ENCODE measurements around the gene SCFD2.
"Not testable (repeated sequence)": the region's sequence is repeated elsewhere in the genome, so short reads cannot be mapped to it uniquely, and the experiment has no call there.

Gene SCFD2

DNA sequence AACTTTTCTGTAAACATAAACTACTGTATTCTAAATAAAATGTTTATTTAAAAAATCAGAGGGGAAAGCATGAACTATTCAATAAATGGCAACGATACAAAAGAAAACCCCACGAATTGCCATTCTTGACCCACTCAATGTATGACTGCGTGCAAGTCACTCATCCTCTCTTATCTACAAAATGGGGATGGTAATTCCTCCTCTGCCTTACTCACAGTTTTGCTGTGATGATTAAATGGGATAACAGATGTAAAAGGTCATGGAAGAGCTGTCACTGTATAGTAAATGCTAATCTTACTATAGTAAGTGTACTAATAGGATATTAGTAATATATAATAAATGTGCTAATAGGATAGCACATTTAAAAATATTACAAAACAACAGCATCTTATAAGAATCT, 173.4 kb downstream of the SCFD2 start:
- no peak for DNase-seq

DNA sequence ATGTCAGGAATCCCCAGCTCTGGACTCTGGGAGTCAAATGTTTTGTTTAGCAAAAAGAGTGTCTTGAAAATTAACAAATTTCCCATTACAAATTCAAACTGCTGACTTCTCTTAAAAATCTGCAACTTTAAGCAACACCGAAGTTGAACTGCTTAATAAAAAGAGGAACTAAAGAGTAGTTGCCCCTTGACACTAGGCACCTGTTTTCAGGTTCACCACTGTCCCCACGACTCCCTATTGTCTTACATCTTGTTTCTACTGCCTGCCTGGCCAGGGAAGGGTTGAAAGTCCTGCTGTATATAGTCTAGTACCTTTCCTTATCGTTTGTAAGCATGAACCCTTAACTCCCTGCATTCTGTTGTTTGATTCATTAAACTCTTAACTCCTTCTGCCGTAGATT, 173.9 kb downstream of the SCFD2 start:
- DNase-seq, result no peak

DNA sequence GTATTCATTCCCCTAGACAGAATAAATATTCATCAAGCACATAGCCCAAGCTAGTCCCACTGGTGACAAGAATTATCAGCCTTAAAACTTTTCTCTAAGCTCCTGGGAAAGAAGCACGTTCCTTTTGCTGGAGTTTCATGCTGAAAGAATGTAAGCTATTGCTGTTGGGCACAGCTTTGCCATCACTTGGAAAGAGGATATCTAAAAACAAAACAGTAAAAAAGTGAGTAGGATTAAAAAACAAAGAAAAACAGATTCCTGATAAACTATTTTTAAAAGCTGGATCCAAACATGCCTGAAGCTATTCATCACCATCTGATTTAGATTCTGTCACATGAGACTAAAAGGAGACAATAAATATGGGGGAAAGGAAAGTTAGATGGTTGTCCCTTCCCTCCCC, 176.8 kb downstream of the SCFD2 start:
- no peak for DNase-seq

DNA sequence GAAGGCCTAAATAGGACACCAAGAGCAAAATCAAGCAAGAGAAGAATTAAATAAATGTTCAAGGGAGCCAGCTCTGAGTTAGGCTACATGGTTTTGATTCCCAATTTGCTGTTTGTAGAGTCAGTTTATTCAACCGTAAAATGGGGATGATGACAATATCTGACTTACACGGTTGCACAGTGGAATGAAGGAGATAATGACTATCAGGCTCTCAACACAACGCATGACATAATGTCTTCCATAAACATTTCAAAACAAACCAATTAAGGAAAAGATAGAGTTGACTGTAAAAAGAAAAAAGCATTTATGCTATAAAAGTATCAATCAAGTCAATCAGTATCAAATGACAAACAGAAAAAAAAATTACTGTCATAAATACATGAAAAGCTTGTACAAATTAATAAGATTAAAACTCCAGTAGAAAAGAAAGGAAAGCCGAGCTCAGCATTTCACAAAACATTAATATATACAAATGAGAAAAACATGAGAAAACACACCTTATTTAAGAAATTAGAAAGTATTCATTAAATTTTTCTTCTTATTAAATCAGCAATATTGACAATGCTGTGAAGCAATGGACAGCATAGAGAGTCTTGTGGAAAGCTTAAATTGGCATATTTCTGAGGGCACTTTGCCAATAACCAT, 179.0 kb downstream of the SCFD2 start:
- no peak for DNase-seq

- no peak for DNase-seq
Observed at GRCh38 chr4:53185869-53186585, 179.8 kb downstream of the SCFD2 start.

GRCh38 chr4:53183754-53184153, 182.1 kb downstream of the SCFD2 start:
- DNase-seq, result no peak

DNA sequence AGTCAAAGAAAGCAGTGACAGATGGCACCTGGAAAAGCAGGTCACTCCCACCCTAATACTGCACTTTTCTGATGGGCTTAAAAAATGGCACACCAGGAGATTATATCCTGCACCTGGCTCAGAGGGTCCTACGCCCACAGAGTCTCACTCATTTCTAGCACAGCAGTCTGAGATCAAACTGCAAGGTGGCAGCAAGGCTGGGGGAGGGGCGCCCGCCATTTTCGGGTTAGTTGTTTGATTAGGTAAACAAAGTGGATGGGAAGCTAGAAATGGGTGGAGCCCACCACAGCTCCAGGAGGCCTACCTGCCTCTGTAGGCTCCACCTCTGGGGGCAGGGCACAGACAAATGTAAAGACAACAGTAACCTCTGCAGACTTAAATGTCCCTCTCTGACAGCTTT, 188.1 kb downstream of the SCFD2 start:
- not testable (repeated sequence) for DNase-seq

GRCh38 chr4:53175640-53176039, 190.2 kb downstream of the SCFD2 start:
- DNase-seq, result no peak

DNA sequence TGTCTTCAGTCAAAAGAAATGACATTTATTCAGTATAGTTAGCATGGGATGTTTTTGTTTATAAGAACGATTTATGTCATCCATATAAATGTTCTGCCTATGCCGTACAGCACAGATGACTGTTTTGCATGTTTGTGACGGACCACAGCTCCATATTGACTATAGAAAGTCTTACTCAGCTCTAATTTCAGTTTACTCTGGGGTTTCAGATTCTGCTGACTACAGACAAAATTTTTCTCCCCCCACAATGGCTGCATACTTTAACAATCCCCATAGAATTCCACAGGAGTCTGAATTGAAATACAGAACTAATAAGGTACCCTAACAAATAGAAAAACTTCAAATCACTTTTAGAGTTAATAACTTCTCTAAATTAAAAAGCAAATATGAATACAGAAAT, 191.0 kb downstream of the SCFD2 start:
- DNase-seq, result no peak

DNA sequence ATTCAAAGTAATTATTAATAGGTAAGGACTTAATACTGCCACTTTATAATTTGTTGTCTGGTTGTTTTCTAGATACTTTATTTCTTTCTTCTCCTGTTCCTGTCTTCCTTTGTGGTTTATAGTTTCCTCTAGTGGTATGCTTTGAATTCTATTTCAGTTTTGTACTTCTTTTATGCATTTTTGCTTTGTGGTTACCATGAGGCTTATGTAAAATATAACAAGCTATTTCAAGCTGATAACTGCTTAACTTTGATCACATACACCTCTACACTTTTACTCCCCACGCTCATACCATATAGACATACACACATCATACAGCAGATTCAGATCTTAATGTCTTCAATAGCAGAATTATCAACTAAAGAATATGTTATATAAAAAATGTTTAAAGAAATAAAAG, 192.3 kb downstream of the SCFD2 start:
- no peak for DNase-seq

GRCh38 chr4:53171797-53172196, 194.1 kb downstream of the SCFD2 start:
- DNase-seq, result no peak

- DNase-seq, result no peak
Observed at GRCh38 chr4:53169695-53170617, 195.9 kb downstream of the SCFD2 start.

GRCh38 chr4:53168228-53168627, 197.6 kb downstream of the SCFD2 start:
- DNase-seq, result no peak

GRCh38 chr4:53162969-53163368, 202.9 kb downstream of the SCFD2 start:
- no peak for DNase-seq

DNA sequence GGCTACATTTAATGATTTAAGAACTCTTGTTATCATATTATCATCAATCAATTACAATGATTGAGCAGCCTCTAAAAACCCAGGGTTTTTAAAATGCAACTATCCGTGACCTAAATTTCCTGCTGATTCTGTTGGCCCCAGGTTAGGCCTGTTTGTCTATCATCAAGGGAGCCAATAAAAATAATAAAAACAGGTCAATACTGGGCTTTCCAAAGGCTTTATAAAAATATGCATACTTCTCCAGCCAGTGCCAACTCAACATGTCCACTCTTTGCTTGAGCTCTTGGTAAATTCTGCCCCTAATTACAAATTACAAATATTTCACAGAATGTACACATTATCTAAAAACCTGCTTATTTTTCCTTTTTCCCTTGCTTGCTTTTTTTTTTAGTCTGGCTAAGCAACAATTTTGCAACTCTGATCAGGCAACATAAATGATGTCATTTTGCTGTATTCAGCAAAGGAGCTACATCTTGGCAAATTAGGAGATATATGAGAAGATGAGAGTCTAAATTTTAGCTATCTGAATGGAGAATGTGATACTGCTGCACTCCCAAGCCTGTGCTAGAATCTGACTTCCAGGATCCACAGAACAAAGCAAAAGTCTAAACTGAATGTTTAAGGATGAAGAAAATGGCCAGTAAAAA, 204.0 kb downstream of the SCFD2 start:
- no peak for DNase-seq

GRCh38 chr4:53161051-53161786, 204.6 kb downstream of the SCFD2 start:
- DNase-seq, result no peak

DNA sequence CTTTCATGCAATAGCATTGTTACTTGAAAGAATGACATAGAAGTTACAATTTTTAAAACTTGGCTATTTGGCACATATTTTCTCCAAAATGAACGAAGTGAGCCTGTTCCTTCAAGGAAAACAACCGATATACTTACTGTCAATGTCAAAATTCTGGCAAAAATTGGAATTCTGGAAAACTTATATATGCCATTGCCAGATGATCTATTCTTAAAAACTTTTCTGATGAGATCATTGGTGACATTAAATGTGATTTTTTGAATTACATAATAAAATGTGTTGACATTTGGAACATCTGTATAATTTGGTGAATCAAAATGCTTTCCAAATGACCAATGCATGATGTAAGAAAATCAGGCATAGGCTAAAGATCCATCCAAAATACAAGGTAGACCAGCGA, 209.0 kb downstream of the SCFD2 start:
- DNase-seq, result no peak

- no peak for DNase-seq
Observed at GRCh38 chr4:53152467-53152866, 213.4 kb downstream of the SCFD2 start.

DNA sequence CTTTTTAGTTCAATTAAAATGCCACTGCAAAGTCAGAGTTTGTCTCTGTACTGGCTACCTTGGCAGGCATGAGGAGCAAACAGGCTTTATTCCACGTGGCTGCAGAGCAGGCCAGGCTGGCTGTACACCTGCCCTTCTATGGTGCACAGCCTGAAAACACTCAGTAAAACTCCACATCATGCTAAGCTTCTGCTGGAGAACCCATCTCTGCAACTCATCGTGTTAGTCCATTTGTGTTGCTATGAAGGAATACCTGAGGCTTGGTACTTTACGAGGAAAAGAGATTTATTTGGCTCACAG, 214.4 kb downstream of the SCFD2 start:
- DNase-seq, result no peak

GRCh38 chr4:53150631-53151488, 215.0 kb downstream of the SCFD2 start:
- DNase-seq, result no peak

Data from nucleus accumbens (tissue), 56 donors.